ENCODE measurements around the gene LIPJ.
A peak's percentile ranks its signal among the peaks of the same experiment; 100 is the strongest.

Gene LIPJ

DNA sequence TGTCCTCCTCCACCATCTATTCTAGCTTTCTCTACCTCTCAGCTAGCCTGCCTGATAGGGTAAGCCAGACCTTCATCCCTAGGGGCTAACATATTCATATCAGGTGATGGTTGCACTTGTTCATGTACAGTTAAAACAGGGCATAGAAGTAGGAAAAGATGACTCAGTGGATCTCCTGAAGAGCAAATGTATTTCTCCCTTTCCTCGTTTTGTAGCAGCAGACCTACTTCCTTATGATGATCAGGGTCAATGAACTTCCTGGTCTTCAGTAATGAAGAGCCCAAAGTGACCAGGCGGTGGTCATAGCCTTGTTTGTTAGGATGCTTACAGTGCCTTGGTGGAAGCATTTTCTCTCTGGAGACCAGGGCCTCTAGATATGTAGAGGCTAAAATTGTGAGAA, 6.3 kb downstream of the LIPJ start:
- H3K4me3 ChIP-seq (ENCODE audit: low read depth, low read length): no peak overlapping the region
- no peak for DNase-seq (ENCODE audit: low read depth)
- TF ChIP-seq, protein P1, sequence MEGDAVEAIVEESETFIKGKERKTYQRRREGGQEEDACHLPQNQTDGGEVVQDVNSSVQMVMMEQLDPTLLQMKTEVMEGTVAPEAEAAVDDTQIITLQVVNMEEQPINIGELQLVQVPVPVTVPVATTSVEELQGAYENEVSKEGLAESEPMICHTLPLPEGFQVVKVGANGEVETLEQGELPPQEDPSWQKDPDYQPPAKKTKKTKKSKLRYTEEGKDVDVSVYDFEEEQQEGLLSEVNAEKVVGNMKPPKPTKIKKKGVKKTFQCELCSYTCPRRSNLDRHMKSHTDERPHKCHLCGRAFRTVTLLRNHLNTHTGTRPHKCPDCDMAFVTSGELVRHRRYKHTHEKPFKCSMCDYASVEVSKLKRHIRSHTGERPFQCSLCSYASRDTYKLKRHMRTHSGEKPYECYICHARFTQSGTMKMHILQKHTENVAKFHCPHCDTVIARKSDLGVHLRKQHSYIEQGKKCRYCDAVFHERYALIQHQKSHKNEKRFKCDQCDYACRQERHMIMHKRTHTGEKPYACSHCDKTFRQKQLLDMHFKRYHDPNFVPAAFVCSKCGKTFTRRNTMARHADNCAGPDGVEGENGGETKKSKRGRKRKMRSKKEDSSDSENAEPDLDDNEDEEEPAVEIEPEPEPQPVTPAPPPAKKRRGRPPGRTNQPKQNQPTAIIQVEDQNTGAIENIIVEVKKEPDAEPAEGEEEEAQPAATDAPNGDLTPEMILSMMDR (conservative IDR thresholded peaks at IDR 0.05; ENCODE audit: low read depth, low read length): no peak

DNA sequence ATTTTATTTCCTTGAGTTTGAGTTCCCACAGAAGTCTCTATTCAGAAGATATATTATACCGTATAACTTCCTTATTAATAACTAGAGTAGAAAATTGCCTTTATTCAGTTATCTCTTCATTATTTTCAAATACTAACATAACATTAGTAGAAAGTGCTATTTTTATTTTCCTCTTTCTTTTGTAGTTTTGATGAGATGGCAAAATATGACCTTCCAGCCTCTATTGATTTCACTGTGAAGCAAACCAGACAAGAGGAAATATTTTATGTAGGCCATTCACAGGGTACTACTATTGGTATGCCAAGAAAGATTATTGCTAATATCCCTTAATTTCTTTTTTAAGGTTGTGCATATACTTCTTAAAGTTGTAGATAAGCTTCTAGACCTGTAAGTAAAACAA, 7.9 kb downstream of the LIPJ start:
- TF ChIP-seq, protein P1 (conservative IDR thresholded peaks at IDR 0.05; ENCODE audit: low read depth, low read length): no peak
- no peak overlapping the region for H3K4me3 ChIP-seq (ENCODE audit: low read depth, low read length)
- no peak for DNase-seq (ENCODE audit: low read depth)

DNA sequence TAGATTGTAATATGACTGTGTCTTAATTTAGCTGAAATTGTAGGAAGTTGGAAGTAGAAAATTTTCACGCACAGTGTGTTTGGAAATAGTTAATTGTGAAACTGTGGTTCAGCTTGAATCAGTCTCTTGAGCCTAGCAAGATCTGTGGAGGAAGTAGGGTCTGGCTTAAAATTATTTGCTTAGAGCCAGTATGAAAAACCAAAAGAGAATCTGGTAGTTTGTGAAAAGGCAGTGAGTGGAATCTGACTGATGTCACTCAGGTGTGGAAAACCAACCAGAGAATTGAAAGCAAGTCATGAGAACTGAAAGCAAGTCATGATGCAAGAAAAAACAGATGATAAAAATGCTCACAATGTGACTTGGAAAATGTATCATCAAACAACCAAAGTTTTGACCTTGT, 11.5 kb downstream of the LIPJ start:
- H3K4me3 ChIP-seq (ENCODE audit: low read depth, low read length): no peak overlapping the region
- TF ChIP-seq, protein P1 (conservative IDR thresholded peaks at IDR 0.05; ENCODE audit: low read depth, low read length): no peak
- no peak for DNase-seq (ENCODE audit: low read depth)

DNA sequence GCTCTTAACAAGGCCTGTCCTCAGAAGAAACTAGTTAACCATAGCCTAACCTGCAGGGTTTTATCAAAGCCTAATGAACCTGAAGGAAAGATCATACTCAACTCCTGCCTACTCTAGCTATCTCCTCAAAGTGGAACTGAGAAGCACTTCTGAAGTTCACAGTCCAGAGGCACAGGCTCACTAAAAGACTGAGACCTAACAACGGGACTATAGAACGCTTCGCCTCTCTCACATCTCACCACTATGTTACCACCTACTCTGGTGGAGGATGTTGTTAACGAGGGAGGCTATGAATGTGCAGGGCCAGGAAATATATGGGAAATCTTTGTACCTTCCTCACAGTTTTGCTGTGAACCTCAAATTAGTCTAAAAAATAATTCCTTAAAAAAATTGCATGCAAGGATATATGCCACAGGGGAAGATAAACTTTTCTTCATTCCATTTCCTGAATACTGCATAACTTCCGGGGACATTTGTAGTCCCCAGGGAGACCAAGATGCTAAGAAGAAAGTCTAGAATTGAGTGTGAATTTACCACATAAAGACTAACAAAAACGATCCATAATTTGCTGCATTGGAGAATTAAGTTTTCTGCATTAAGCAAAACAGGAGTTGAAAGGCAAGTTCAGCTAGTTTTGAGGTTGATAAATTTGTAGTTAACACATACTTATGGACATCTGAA, 21.6 kb downstream of the LIPJ start:
- TF ChIP-seq, protein P1 (conservative IDR thresholded peaks at IDR 0.05; ENCODE audit: low read depth, low read length): no peak
- no peak for DNase-seq (ENCODE audit: low read depth)

DNA sequence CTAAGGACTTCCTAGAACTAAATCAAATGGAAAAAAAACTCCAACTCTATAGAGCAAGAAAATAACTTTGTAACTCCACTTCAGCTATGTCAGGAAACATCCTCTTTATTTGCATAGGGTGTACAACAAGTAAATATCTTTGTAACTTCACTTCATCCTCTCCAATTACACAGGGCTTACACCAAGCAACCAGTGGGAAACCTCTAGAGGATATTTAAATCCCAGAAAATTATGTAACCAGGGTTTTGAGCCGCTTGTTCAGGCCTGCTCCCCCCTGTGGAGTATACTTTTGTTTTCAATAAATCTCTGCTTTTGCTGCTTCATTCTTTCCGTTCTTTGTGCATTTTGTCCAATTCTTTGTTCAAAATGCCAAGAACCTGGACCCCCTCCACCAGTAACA, 22.2 kb downstream of the LIPJ start:
- H3K4me3 ChIP-seq (ENCODE audit: low read depth, low read length): no peak overlapping the region

More for the DNA sequence above, 21.6 kb downstream of the LIPJ start:
- H3K4me3 ChIP-seq (ENCODE audit: low read depth, low read length): no peak overlapping the region

DNA sequence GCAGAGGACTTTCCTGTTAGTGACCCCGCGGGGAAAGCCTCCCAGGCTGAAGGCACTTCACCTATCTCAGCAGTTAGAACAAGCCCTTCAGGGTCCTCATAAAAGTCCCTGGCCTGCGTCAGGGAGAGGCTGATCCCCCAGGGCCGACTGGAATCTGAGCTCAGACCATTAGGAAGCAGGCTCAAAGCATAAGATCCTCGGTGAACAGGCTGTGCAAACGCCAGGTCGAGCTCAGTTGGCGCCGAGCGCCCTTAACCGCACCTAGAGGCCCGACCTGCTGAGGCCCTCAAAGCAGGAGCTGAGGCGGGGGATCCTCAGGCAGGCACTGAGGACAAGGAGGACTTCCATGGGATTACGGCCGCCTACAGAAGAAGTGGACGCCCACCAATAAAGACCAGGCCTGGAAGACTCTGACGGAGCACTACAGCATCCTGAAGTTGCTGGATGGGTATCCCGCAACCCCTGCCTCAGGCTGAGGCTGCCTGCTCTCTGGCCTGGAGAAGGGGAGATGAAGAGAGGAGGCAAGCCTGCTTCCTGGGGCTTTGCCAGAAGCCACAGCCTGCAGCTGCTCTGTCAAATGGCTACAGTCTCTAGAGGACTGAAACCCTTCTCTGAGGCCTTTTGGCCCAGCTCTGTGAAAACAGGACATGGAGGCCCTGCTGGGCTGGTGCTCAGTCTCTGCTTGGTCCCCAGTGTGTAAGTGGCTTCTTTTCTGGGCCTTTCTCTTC, 29.9 kb downstream of the LIPJ start:
- H3K4me3 ChIP-seq (ENCODE audit: low read depth, low read length): no peak overlapping the region
- peak; percentile 17 for DNase-seq (ENCODE audit: low read depth)
- TF ChIP-seq, protein P1 (conservative IDR thresholded peaks at IDR 0.05; ENCODE audit: low read depth, low read length): no peak

More for the DNA sequence above, 22.2 kb downstream of the LIPJ start:
- TF ChIP-seq, protein P1 (conservative IDR thresholded peaks at IDR 0.05; ENCODE audit: low read depth, low read length): no peak
- peak; percentile 49 for DNase-seq (ENCODE audit: low read depth)

Measured in choroid plexus epithelial cell (primary cell).